GM12864 (cell line): ENCODE results near the gene PITPNM2.

Source experiments
- DNase-seq: peaks from one replicate; pipeline ENCODE4 v3.0.0-alpha.2; 2011; ENCODE audit warnings: low read depth
- H3K4me3 ChIP-seq: 2 replicates; pipeline ENCODE4 v1.5.1; 2011; ENCODE audit warnings: mild to moderate bottlenecking, low read depth, low read length, control low read depth
- CTCF ChIP-seq: IDR thresholded peaks from 2 replicates; pipeline ENCODE4 v1.5.1; 2011; ENCODE audit warnings: low read depth, mild to moderate bottlenecking, moderate library complexity, low read length, control low read depth, inconsistent platforms; ENCODE audit errors: missing control alignments

Gene PITPNM2

GRCh38 chr12:123145211-123145610 lies 5.7 kb downstream of the PITPNM2 start:
- no peak for TF ChIP-seq CTCF
- no peak for DNase-seq
- no peak overlapping the region for H3K4me3 ChIP-seq

GRCh38 chr12:123143736-123144461 lies 7.0 kb downstream of the PITPNM2 start:
- no peak for DNase-seq
- TF ChIP-seq CTCF, result no peak
- H3K4me3 ChIP-seq, result no peak overlapping the region

GRCh38 chr12:123142921-123143735 lies 7.8 kb downstream of the PITPNM2 start:
- no peak for TF ChIP-seq CTCF
- H3K4me3 ChIP-seq, result no peak overlapping the region
- no peak for DNase-seq

GRCh38 chr12:123142518-123142840 lies 8.4 kb downstream of the PITPNM2 start:
- TF ChIP-seq CTCF, result no peak
- no peak overlapping the region for H3K4me3 ChIP-seq
- DNase-seq, result no peak

GRCh38 chr12:123141615-123142517 lies 9.0 kb downstream of the PITPNM2 start:
- no peak for DNase-seq
- no peak for TF ChIP-seq CTCF
- H3K4me3 ChIP-seq, result no peak overlapping the region

GRCh38 chr12:123140676-123141614 lies 9.9 kb downstream of the PITPNM2 start:
- no peak overlapping the region for H3K4me3 ChIP-seq
- TF ChIP-seq CTCF, result no peak
- no peak for DNase-seq
